Naive B cell (primary cell): ENCODE results near the gene ARHGEF10L. TPM values are rescaled to one million over a fixed set of nuclear protein-coding genes. Genes with fewer than 3 reads are reported as not detected.

Source experiments
- ATAC-seq, 2 donors: fragments of 150-1000 bp; cut with Tn5 transposase; 2 replicates each; pipeline ENCODE4 v1.10.0; 2021; ENCODE audit warnings: low read depth in 2 of 2, mild to moderate bottlenecking in 2 of 2, moderate library complexity in 2 of 2
- DNase-seq: peaks from one replicate; pipeline ENCODE4 v3.0.0; 2022
- H3K27ac Mint-ChIP-seq, 6 donors: one replicate each; pipeline ENCODE4 v1.8.0; 2020 to 2022; ENCODE audit warnings: mild to moderate bottlenecking in 6 of 6, mixed read lengths in 6 of 6, moderate library complexity in 5 of 6, inconsistent platforms in 2 of 6
- H3K27me3 Mint-ChIP-seq, 3 donors: one replicate each; pipeline ENCODE4 v1.8.0; 2021 to 2022; ENCODE audit warnings: mixed read lengths in 3 of 3, mild to moderate bottlenecking in 1 of 3
- H3K36me3 Mint-ChIP-seq, 2 donors: one replicate each; pipeline ENCODE4 v1.8.0; 2020 to 2022; ENCODE audit warnings: mixed read lengths in 2 of 2, inconsistent platforms in 1 of 2, mild to moderate bottlenecking in 1 of 2
- H3K4me1 Mint-ChIP-seq, 3 donors: one replicate each; pipeline ENCODE4 v1.8.0; 2020 to 2022; ENCODE audit warnings: mixed read lengths in 3 of 3, inconsistent platforms in 1 of 3, mild to moderate bottlenecking in 1 of 3, moderate library complexity in 1 of 3
- H3K4me3 Mint-ChIP-seq, 8 donors: one replicate each; pipeline ENCODE4 v1.8.0; 2020 to 2022; ENCODE audit warnings: mild to moderate bottlenecking in 8 of 8, mixed read lengths in 8 of 8, moderate library complexity in 8 of 8, inconsistent platforms in 2 of 8
- H3K9me3 Mint-ChIP-seq, 7 donors: one replicate each; pipeline ENCODE4 v1.8.0; 2020 to 2022; ENCODE audit warnings: mixed read lengths in 7 of 7, mild to moderate bottlenecking in 5 of 7, inconsistent platforms in 2 of 7, moderate library complexity in 1 of 7
- polyA plus RNA-seq, 6 donors: library from polyadenylated mRNA; unstranded; fragments of 300-500 nt; fragmentation: Illumina TruSeq; gene quantifications; one replicate each; pipeline ENCODE4 v1.2.3, GENCODE V29; 2021; ENCODE audit warnings: low read depth in 6 of 6

ARHGEF10L gene
- polyA plus RNA-seq, 6 donors from 2014 or later = 0.13 to 0.29 (median 0.28) TPM; not detected in 3

- Mint-ChIP-seq H3K9me3 (peaks cover 0 to 1% (median 0%) of the 10 kb centered on the region in 7 donors), H3K27ac (no peak overlapping the region), H3K4me3 (no peak overlapping the region), H3K36me3 (no peaks in the 10 kb centered on the region), H3K27me3 (peaks cover 0 to 18% (median 9%) of the 10 kb centered on the region in 3 donors), H3K4me1 (peaks cover 0 to 2% (median 0%) of the 10 kb centered on the region in 3 donors)
- ATAC-seq (no peak), DNase-seq (no peak)
These were observed 48.2 kb downstream of the ARHGEF10L start for GRCh38 chr1:17587693-17588047.

GRCh38 chr1:17588048-17588871, 48.8 kb downstream of the ARHGEF10L start:
- H3K9me3 Mint-ChIP-seq = peaks cover 0 to 1% (median 0%) of the 10 kb centered on the region in 7 donors
- H3K4me3 Mint-ChIP-seq = peak overlapping the region in 1 of 8 donors; percentile 12
- peaks cover 0 to 2% (median 0%) of the 10 kb centered on the region in 3 donors for H3K4me1 Mint-ChIP-seq
- no peaks in the 10 kb centered on the region for H3K36me3 Mint-ChIP-seq
- H3K27me3 Mint-ChIP-seq = peaks cover 0 to 18% (median 7%) of the 10 kb centered on the region in 3 donors
- ATAC-seq (no peak), DNase-seq (no peak)
- peak overlapping the region in 1 of 6 donors; percentile 59 for H3K27ac Mint-ChIP-seq

GRCh38 chr1:17591814-17592430, 52.4 kb downstream of the ARHGEF10L start:
- Mint-ChIP-seq H3K4me1 (peaks cover 0 to 2% (median 0%) of the 10 kb centered on the region in 3 donors), H3K36me3 (no peaks in the 10 kb centered on the region), H3K9me3 (peaks cover 0 to 1% (median 0%) of the 10 kb centered on the region in 7 donors), H3K27me3 (peaks cover 0 to 10% (median 0%) of the 10 kb centered on the region in 3 donors), H3K27ac (no peak overlapping the region), H3K4me3 (no peak overlapping the region)
- DNase-seq (no peak), ATAC-seq (no peak)

GRCh38 chr1:17594026-17594425, 54.5 kb downstream of the ARHGEF10L start:
- H3K4me3 Mint-ChIP-seq = no peak overlapping the region
- H3K9me3 Mint-ChIP-seq = peaks cover 0 to 1% (median 0%) of the 10 kb centered on the region in 7 donors
- H3K27ac Mint-ChIP-seq = no peak overlapping the region
- H3K36me3 Mint-ChIP-seq = no peaks in the 10 kb centered on the region
- no peak for DNase-seq
- ATAC-seq = no peak
- H3K27me3 Mint-ChIP-seq = peaks cover 0 to 10% (median 0%) of the 10 kb centered on the region in 3 donors
- H3K4me1 Mint-ChIP-seq = no peaks in the 10 kb centered on the region

GRCh38 chr1:17594690-17595601, 55.4 kb downstream of the ARHGEF10L start:
- Mint-ChIP-seq H3K36me3 (no peaks in the 10 kb centered on the region), H3K4me1 (no peaks in the 10 kb centered on the region), H3K27me3 (peaks cover 0 to 5% (median 0%) of the 10 kb centered on the region in 3 donors), H3K9me3 (peaks cover 0 to 1% (median 0%) of the 10 kb centered on the region in 7 donors), H3K4me3 (no peak overlapping the region), H3K27ac (no peak overlapping the region)
- no peak for DNase-seq
- no peak for ATAC-seq

- Mint-ChIP-seq H3K9me3 (peaks cover 0 to 1% (median 0%) of the 10 kb centered on the region in 7 donors), H3K36me3 (no peaks in the 10 kb centered on the region), H3K27ac (no peak overlapping the region), H3K4me3 (no peak overlapping the region), H3K27me3 (no peaks in the 10 kb centered on the region), H3K4me1 (no peaks in the 10 kb centered on the region)
- DNase-seq = no peak
- no peak for ATAC-seq
These were observed 56.1 kb downstream of the ARHGEF10L start for GRCh38 chr1:17595602-17595925.

GRCh38 chr1:17596186-17596585, 56.7 kb downstream of the ARHGEF10L start:
- Mint-ChIP-seq H3K27ac (no peak overlapping the region), H3K27me3 (no peaks in the 10 kb centered on the region), H3K36me3 (no peaks in the 10 kb centered on the region), H3K4me1 (no peaks in the 10 kb centered on the region), H3K4me3 (no peak overlapping the region), H3K9me3 (no peaks in the 10 kb centered on the region)
- DNase-seq (no peak), ATAC-seq (no peak)

- DNase-seq (no peak), ATAC-seq (no peak)
- no peaks in the 10 kb centered on the region for H3K27me3 Mint-ChIP-seq
- no peaks in the 10 kb centered on the region for H3K9me3 Mint-ChIP-seq
- H3K27ac Mint-ChIP-seq = no peak overlapping the region
- H3K4me1 Mint-ChIP-seq = no peaks in the 10 kb centered on the region
- H3K36me3 Mint-ChIP-seq = no peaks in the 10 kb centered on the region
- H3K4me3 Mint-ChIP-seq = no peak overlapping the region
These were observed 57.4 kb downstream of the ARHGEF10L start for GRCh38 chr1:17596651-17597509.

- Mint-ChIP-seq H3K4me3 (no peak overlapping the region), H3K36me3 (no peaks in the 10 kb centered on the region), H3K27me3 (peaks cover 0 to 7% (median 4%) of the 10 kb centered on the region in 3 donors), H3K4me1 (peaks cover 0 to 3% (median 0%) of the 10 kb centered on the region in 3 donors), H3K27ac (no peak overlapping the region), H3K9me3 (no peaks in the 10 kb centered on the region)
- no peak for ATAC-seq
- DNase-seq = no peak
These were observed 58.2 kb downstream of the ARHGEF10L start for GRCh38 chr1:17597651-17598050.

- Mint-ChIP-seq H3K27ac (no peak overlapping the region), H3K4me1 (peaks cover 0 to 4% (median 0%) of the 10 kb centered on the region in 3 donors), H3K9me3 (no peaks in the 10 kb centered on the region), H3K27me3 (peaks cover 0 to 9% (median 8%) of the 10 kb centered on the region in 3 donors), H3K4me3 (no peak overlapping the region), H3K36me3 (no peaks in the 10 kb centered on the region)
- ATAC-seq = no peak
- DNase-seq = no peak
These were observed 58.8 kb downstream of the ARHGEF10L start for GRCh38 chr1:17598251-17598650.

GRCh38 chr1:17599291-17599953, 59.9 kb downstream of the ARHGEF10L start:
- no peak for ATAC-seq
- no peak for DNase-seq
- Mint-ChIP-seq H3K27ac (no peak overlapping the region), H3K4me3 (no peak overlapping the region), H3K4me1 (peaks cover 0 to 4% (median 0%) of the 10 kb centered on the region in 3 donors), H3K36me3 (no peaks in the 10 kb centered on the region), H3K9me3 (no peaks in the 10 kb centered on the region), H3K27me3 (peaks cover 0 to 14% (median 8%) of the 10 kb centered on the region in 3 donors)

- ATAC-seq (no peak), DNase-seq (no peak)
- Mint-ChIP-seq H3K27me3 (peaks cover 0 to 14% (median 8%) of the 10 kb centered on the region in 3 donors), H3K36me3 (no peaks in the 10 kb centered on the region), H3K4me3 (no peak overlapping the region), H3K27ac (no peak overlapping the region), H3K4me1 (peaks cover 0 to 4% (median 0%) of the 10 kb centered on the region in 3 donors), H3K9me3 (no peaks in the 10 kb centered on the region)
These were observed 60.4 kb downstream of the ARHGEF10L start for GRCh38 chr1:17599954-17600300.
